AG09309 (cell line): ENCODE measurements around the gene PLCXD3.
A peak's percentile ranks its signal among the peaks of the same experiment; 100 is the strongest.

Experiments used
- DNase-seq: peaks from one replicate; pipeline ENCODE4 v3.0.0-alpha.2; 2010; ENCODE audit warnings: low read depth
- H3K4me3 ChIP-seq: 2 replicates; pipeline ENCODE4 v1.5.1; 2011; ENCODE audit warnings: mild to moderate bottlenecking, low read depth, low read length, moderate library complexity; ENCODE audit not compliant: control insufficient read depth
- TF ChIP-seq, protein P1 (sequence below): IDR thresholded peaks from 2 replicates; pipeline ENCODE4 v1.5.1; 2011; ENCODE audit warnings: mild to moderate bottlenecking, low read depth, low read length, inconsistent platforms; ENCODE audit not compliant: insufficient read depth, control insufficient read depth; ENCODE audit errors: missing control alignments

PLCXD3 gene

DNA sequence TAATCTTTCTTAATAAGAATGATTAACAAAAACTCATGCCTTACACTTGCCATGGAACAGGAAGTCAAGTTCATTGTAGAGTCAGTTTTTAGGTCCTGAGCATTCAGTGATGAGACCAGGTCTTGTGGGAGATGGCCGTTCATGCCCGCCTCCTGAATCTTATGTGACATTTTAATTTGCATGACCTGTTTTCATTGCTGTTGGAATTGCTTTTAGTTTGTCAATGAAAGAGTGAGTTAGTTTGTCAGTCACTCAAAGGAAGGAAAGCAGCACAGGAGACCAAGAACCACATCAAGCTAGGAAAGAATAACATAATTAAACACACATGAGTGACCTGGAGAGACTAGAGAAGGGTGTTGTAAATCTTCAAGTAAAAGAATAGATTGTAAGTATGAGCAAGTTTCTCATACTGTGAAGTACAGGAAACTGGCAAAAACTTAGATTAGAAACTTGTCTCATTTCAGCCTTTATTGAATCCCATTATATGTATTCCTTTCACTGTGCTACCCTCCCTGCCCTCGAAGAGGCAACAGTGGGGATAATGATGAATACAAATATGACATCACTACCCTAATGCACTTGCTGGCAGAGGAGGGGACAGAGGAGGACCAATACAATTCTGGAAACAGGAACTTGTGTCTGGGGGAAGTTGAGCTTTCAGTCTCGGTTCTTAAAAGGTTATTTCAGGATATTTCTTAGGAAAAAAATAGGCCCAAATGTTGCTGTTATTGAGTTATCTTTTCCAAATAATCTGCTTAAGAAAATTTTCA is 232.7 kb downstream of the PLCXD3 start:
- H3K4me3 ChIP-seq = no peak overlapping the region
- no peak for DNase-seq
- TF ChIP-seq, protein P1, sequence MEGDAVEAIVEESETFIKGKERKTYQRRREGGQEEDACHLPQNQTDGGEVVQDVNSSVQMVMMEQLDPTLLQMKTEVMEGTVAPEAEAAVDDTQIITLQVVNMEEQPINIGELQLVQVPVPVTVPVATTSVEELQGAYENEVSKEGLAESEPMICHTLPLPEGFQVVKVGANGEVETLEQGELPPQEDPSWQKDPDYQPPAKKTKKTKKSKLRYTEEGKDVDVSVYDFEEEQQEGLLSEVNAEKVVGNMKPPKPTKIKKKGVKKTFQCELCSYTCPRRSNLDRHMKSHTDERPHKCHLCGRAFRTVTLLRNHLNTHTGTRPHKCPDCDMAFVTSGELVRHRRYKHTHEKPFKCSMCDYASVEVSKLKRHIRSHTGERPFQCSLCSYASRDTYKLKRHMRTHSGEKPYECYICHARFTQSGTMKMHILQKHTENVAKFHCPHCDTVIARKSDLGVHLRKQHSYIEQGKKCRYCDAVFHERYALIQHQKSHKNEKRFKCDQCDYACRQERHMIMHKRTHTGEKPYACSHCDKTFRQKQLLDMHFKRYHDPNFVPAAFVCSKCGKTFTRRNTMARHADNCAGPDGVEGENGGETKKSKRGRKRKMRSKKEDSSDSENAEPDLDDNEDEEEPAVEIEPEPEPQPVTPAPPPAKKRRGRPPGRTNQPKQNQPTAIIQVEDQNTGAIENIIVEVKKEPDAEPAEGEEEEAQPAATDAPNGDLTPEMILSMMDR = no peak

DNA sequence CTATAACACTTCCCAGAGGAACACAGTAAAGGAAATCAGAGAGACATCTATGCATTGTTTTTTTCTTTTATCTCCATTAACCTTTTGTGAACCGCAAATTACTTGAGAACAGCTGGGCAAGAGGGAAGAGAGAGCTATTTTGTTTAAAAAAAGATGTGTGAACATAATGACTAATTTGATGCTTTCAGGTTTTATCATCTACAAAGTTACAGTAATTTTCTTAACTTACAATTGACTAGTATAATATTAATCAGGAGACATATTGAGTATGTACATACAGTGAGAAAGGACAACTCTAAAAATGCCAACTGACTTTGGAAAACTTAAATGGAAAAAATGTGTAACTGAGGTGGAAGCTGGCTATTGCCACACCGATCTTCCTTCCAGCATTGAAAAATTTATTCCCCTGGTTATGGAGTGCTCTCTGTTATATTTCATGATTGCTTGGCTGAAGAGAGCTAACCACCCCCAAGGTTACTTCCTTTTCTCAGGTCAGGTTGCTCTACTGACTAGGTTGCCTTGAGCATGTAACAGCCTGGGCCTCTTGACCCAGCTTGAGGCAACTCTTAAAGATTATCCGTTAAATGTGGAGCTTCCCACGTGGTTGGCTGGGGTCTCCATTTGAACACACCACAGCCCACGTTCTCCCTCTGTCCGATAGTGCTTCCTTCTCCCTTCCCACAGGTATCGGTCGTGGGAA is 234.4 kb downstream of the PLCXD3 start:
- no peak for DNase-seq
- no peak overlapping the region for H3K4me3 ChIP-seq
- TF ChIP-seq, protein P1 = no peak

GRCh38 chr5:41270423-41271251 is 239.8 kb downstream of the PLCXD3 start:
- H3K4me3 ChIP-seq = no peak overlapping the region
- TF ChIP-seq, protein P1 = peak; percentile 78
- DNase-seq = peak; percentile 54

DNA sequence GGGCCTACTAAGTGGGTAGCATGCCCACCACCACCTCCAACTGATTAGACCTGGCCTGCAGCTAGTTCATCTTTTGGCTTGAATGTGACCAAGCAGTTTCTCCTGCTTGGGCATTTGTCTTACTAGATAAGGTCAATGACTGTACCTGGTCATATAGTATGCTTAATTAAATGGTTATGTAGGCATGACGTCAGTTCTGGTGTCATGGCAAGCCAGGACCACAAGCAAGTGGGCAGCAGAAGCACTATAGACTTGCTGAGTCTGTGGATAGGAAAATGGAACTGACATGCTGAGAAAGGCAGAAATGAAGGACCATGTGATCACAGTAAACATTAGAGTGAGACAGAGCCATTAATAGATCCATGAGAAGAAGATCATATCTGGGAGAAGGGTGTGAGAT is 241.5 kb downstream of the PLCXD3 start:
- no peak for DNase-seq
- no peak overlapping the region for H3K4me3 ChIP-seq
- TF ChIP-seq, protein P1 = no peak

GRCh38 chr5:41266377-41266776 is 244.0 kb downstream of the PLCXD3 start:
- DNase-seq = no peak
- no peak overlapping the region for H3K4me3 ChIP-seq
- TF ChIP-seq, protein P1 = no peak

- TF ChIP-seq, protein P1 = no peak
- no peak for DNase-seq
- no peak overlapping the region for H3K4me3 ChIP-seq
These were observed 246.4 kb downstream of the PLCXD3 start for GRCh38 chr5:41264019-41264418.
